Measurements from ENCODE around the gene RITA1. TPM values are rescaled to one million over a fixed set of nuclear protein-coding genes. Genes with fewer than 3 reads are reported as not detected.
"Not testable (repeated sequence)": the region's sequence is repeated elsewhere in the genome, so short reads cannot be mapped to it uniquely, and the experiment has no call there.

Gene RITA1
- total RNA-seq, 1 experiment from 2014 or later: 53.0 TPM

GRCh38 chr12:113203852-113204760, 18.6 kb downstream of the RITA1 start:
- DNase-seq (ENCODE audit: low spot score): no peak

- no peak for DNase-seq (ENCODE audit: low spot score)
Measured at GRCh38 chr12:113204804-113205203, 19.3 kb downstream of the RITA1 start.

- not testable (repeated sequence) for DNase-seq (ENCODE audit: low spot score)
Measured at GRCh38 chr12:113206802-113207201, 21.3 kb downstream of the RITA1 start.

- no peak for DNase-seq (ENCODE audit: low spot score)
Measured at GRCh38 chr12:113207613-113208040, 22.1 kb downstream of the RITA1 start.

- no peak for DNase-seq (ENCODE audit: low spot score)
Measured at GRCh38 chr12:113208041-113208934, 22.8 kb downstream of the RITA1 start.

GRCh38 chr12:113211160-113211559, 25.6 kb downstream of the RITA1 start:
- no peak for DNase-seq (ENCODE audit: low spot score)

GRCh38 chr12:113214895-113215400, 29.4 kb downstream of the RITA1 start:
- peak; percentile 59 for DNase-seq (ENCODE audit: low spot score)

GRCh38 chr12:113216027-113216426, 30.5 kb downstream of the RITA1 start:
- no peak for DNase-seq (ENCODE audit: low spot score)

GRCh38 chr12:113220593-113221180, 35.2 kb downstream of the RITA1 start:
- DNase-seq (ENCODE audit: low spot score): no peak

- peak; percentile 100 for DNase-seq (ENCODE audit: low spot score)
Measured at GRCh38 chr12:113221181-113221996, 35.9 kb downstream of the RITA1 start, which contains the start of gene TPCN1. Gene TPCN1 (plus strand): TSS chr12:113221464. CDS start chr12:113226853, 5,389 bp downstream.

GRCh38 chr12:113221997-113222729, 36.6 kb downstream of the RITA1 start:
- DNase-seq (ENCODE audit: low spot score): peak; percentile 45

GRCh38 chr12:113222730-113223531, 37.4 kb downstream of the RITA1 start:
- peak; percentile 92 for DNase-seq (ENCODE audit: low spot score)

- DNase-seq (ENCODE audit: low spot score): no peak
Measured at GRCh38 chr12:113224955-113225354, 39.4 kb downstream of the RITA1 start.

GRCh38 chr12:113226696-113227568, 41.4 kb downstream of the RITA1 start:
- no peak for DNase-seq (ENCODE audit: low spot score)

GRCh38 chr12:113227686-113228391, 42.3 kb downstream of the RITA1 start:
- DNase-seq (ENCODE audit: low spot score): no peak

GRCh38 chr12:113228394-113229028, 43.0 kb downstream of the RITA1 start:
- DNase-seq (ENCODE audit: low spot score): no peak

All from HT-29 (cell line).